IMR-90 (cell line): ENCODE results near the gene CALHM1. TPM values are rescaled to one million over a fixed set of nuclear protein-coding genes. Genes with fewer than 3 reads are reported as not detected.

Experiments used
- ATAC-seq: fragments of 200-7000 bp; cut with Tn5 transposase; 2 replicates; pipeline ENCODE4 v1.9.1; 2020; ENCODE audit warnings: low read depth, mild to moderate bottlenecking, moderate library complexity
- BruUV-seq: library from RNA; stranded (reverse); fragments of 400-500 nt; replicated peaks from 2 replicates; lab custom pipeline; 2021; lab: Mats Ljungman, UMichigan
- CTCF ChIA-PET: fragments of 300-600 bp; formaldehyde crosslinking; extraction: SDS; loops from one replicate; lab custom pipeline; 2021; ENCODE audit warnings: antibody characterized with exemption; lab: Yijun Ruan, JAX
- POLR2A ChIA-PET: fragments of 300-600 bp; sonication (Branson Sonifier 250); formaldehyde crosslinking; loops from one replicate; lab custom pipeline; 2022; ENCODE audit warnings: antibody characterized with exemption; ENCODE audit not compliant: unreplicated experiment; lab: Charles Lee
- DNase-seq: peaks from one replicate; pipeline ENCODE4 v3.0.0; 2013
- H2AFZ ChIP-seq: replicated peaks from 2 replicates; pipeline ENCODE3; 2013; ENCODE audit warnings: low read length, mild to moderate bottlenecking; ENCODE audit not compliant: poor library complexity
- H2AK5ac ChIP-seq: 2 replicates; pipeline ENCODE4 v1.6.1; 2013; ENCODE audit warnings: low read depth, low read length, inconsistent platforms
- H2AK9ac ChIP-seq: replicated peaks from 2 replicates; pipeline ENCODE3; 2013; ENCODE audit warnings: mild to moderate bottlenecking, low read depth, low read length, moderate library complexity; ENCODE audit not compliant: poor library complexity
- H2BK120ac ChIP-seq: 2 replicates; pipeline ENCODE4 v1.6.1; 2013; ENCODE audit warnings: low read depth, low read length, inconsistent platforms
- H2BK15ac ChIP-seq: 3 replicates; pipeline ENCODE4 v1.6.1; 2013; ENCODE audit warnings: low read depth, low read length, inconsistent platforms
- H2BK20ac ChIP-seq: 2 replicates; pipeline ENCODE4 v1.6.1; 2013; ENCODE audit warnings: low read depth, mild to moderate bottlenecking, inconsistent platforms, low read length, moderate library complexity
- H2BK5ac ChIP-seq: 2 replicates; pipeline ENCODE4 v1.6.1; 2013; ENCODE audit warnings: mild to moderate bottlenecking, low read depth, low read length, inconsistent platforms; ENCODE audit not compliant: poor library complexity, severe bottlenecking
- H3K14ac ChIP-seq: replicated peaks from 2 replicates; pipeline ENCODE4 v1.6.1; 2013; ENCODE audit warnings: low read depth, low read length, inconsistent platforms
- H3K18ac ChIP-seq: 2 replicates; pipeline ENCODE4 v1.6.1; 2013; ENCODE audit warnings: low read depth, low read length, control low read depth
- H3K23ac ChIP-seq: 2 replicates; pipeline ENCODE4 v1.6.1; 2013; ENCODE audit warnings: low read depth, low read length, inconsistent platforms
- H3K27ac ChIP-seq: 2 replicates; pipeline ENCODE4 v1.5.1; 2013; ENCODE audit warnings: mild to moderate bottlenecking, control low read depth, low read length; ENCODE audit not compliant: insufficient read depth
- H3K27me3 ChIP-seq: 2 replicates; pipeline ENCODE4 v1.6.1; 2013; ENCODE audit warnings: low read length; ENCODE audit not compliant: control insufficient read depth, insufficient read depth
- H3K36me3 ChIP-seq: 2 replicates; pipeline ENCODE4 v1.6.1; 2013; ENCODE audit warnings: low read length, mixed read lengths; ENCODE audit not compliant: control insufficient read depth, insufficient read depth
- H3K4ac ChIP-seq: 2 replicates; pipeline ENCODE4 v1.6.1; 2013; ENCODE audit warnings: low read depth, low read length, inconsistent platforms
- H3K4me1 ChIP-seq: 2 replicates; pipeline ENCODE4 v1.6.1; 2013; ENCODE audit warnings: low read length, mixed read lengths; ENCODE audit not compliant: control insufficient read depth, insufficient read depth
- H3K4me2 ChIP-seq: 2 replicates; pipeline ENCODE4 v1.6.1; 2013; ENCODE audit warnings: low read depth, mild to moderate bottlenecking, control low read depth, low read length, moderate library complexity
- H3K4me3 ChIP-seq: 2 replicates; pipeline ENCODE4 v1.5.1; 2013; ENCODE audit warnings: low read depth, mild to moderate bottlenecking, control low read depth, low read length, moderate library complexity; ENCODE audit not compliant: insufficient read depth
- H3K56ac ChIP-seq: 2 replicates; pipeline ENCODE4 v1.6.1; 2013; ENCODE audit warnings: low read length, inconsistent platforms; ENCODE audit not compliant: insufficient read depth; ENCODE audit errors: extremely low read depth
- H3K79me1 ChIP-seq, 2 experiments: 2 replicates each; pipeline ENCODE4 v1.6.1; 2013; ENCODE audit warnings: low read length in 2 of 2, inconsistent platforms in 1 of 2, low read depth in 1 of 2
- H3K9ac ChIP-seq: 2 replicates; pipeline ENCODE4 v1.6.1; 2013; ENCODE audit warnings: low read depth, low read length, control low read depth
- H3K9me1 ChIP-seq: 2 replicates; pipeline ENCODE4 v1.6.1; 2013; ENCODE audit warnings: low read length, inconsistent platforms; ENCODE audit not compliant: insufficient read depth
- H3K9me3 ChIP-seq: 2 replicates; pipeline ENCODE4 v1.6.1; 2013; ENCODE audit warnings: low read length; ENCODE audit not compliant: control insufficient read depth, insufficient read depth
- H4K20me1 ChIP-seq: 2 replicates; pipeline ENCODE4 v1.6.1; 2013; ENCODE audit warnings: low read length, inconsistent platforms; ENCODE audit not compliant: insufficient read depth
- H4K5ac ChIP-seq: 2 replicates; pipeline ENCODE4 v1.6.1; 2013; ENCODE audit warnings: mild to moderate bottlenecking, low read depth, low read length, control low read depth
- H4K8ac ChIP-seq, 2 experiments: 2 replicates each; pipeline ENCODE4 v1.6.1; 2013; ENCODE audit warnings: low read depth in 2 of 2, low read length in 2 of 2, control low read depth in 1 of 2, inconsistent platforms in 1 of 2
- H4K91ac ChIP-seq: 2 replicates; pipeline ENCODE4 v1.6.1; 2013; ENCODE audit warnings: low read depth, low read length, inconsistent platforms; ENCODE audit not compliant: insufficient read depth
- BHLHE40 ChIP-seq: fragments of 150-350 bp; IDR thresholded peaks from 2 replicates; pipeline ENCODE4 v1.6.1; 2016; ENCODE audit warnings: mild to moderate bottlenecking, low read depth, low read length
- MXI1 ChIP-seq: IDR thresholded peaks from 2 replicates; pipeline ENCODE4 v1.6.1; 2012; ENCODE audit warnings: low read depth, mild to moderate bottlenecking, low read length, moderate library complexity, borderline replicate concordance
- RAD21 ChIP-seq: IDR thresholded peaks from 2 replicates; pipeline ENCODE4 v1.6.1; 2012; ENCODE audit warnings: low read length, improper control_type of control experiment
- RCOR1 ChIP-seq: IDR thresholded peaks from 2 replicates; pipeline ENCODE4 v1.6.1; 2012; ENCODE audit warnings: mild to moderate bottlenecking, low read length, improper control_type of control experiment; ENCODE audit not compliant: insufficient replicate concordance
- SMC3 ChIP-seq: fragments of 150-350 bp; IDR thresholded peaks from 2 replicates; pipeline ENCODE4 v1.6.1; 2016; ENCODE audit warnings: low read depth, mild to moderate bottlenecking, antibody characterized with exemption, low read length, moderate library complexity
- WGBS, 2 experiments: methylation state at CpG; one replicate each; pipeline versions ENCODE4 v1.1.5 to v1.1.7; 2013; ENCODE audit warnings: missing lambda C conversion rate in 2 of 2; ENCODE audit not compliant: insufficient read length in 1 of 2; ENCODE audit errors: extremely low coverage in 2 of 2; 5-methylcytosine and 5-hydroxymethylcytosine counted together
- dilution Hi-C: fragments of 300-500 bp; cut with HindIII; formaldehyde crosslinking; loops from one replicate; pipeline ENCODE4 v1.14.3; 2018; ENCODE audit warnings: low sequenced_read_pairs; ENCODE audit not compliant: unreplicated experiment
- in situ Hi-C: fragments of 300-500 bp; cut with MboI; formaldehyde crosslinking; loops from 3 replicates; pipeline ENCODE4 v1.14.3; 2019; ENCODE audit warnings: low sequenced_read_pairs, inconsistent platforms, mixed read lengths
- intact Hi-C: fragments of 100-400 bp; cut with micrococcal nuclease; formaldehyde crosslinking; loops from 2 replicates; pipeline ENCODE4 v1.10.0; 2022
- polyA plus RNA-seq, 3 experiments: library from polyadenylated mRNA; depleted of rRNA; stranded (reverse); fragments of >200 nt; gene quantifications; 2 replicates each; pipeline ENCODE4 v1.2.3, GENCODE V29; 2012; ENCODE audit warnings: low replicate concordance in 1 of 3
- total RNA-seq: library from RNA; depleted of rRNA; stranded (reverse); fragments of >200 nt; gene quantifications from 2 replicates; pipeline ENCODE4 v1.2.3, GENCODE V29; 2012
- TF ChIP-seq, protein P1 (sequence below): conservative IDR thresholded peaks from 2 replicates; pipeline ENCODE4 v1.5.1; 2012; ENCODE audit warnings: mild to moderate bottlenecking, low read depth, low read length, improper control_type of control experiment

The CALHM1 gene
- total and polyA plus RNA-seq, 2 of the 4 experiments (the other 2 are of a cell fraction) = not detected

DNA sequence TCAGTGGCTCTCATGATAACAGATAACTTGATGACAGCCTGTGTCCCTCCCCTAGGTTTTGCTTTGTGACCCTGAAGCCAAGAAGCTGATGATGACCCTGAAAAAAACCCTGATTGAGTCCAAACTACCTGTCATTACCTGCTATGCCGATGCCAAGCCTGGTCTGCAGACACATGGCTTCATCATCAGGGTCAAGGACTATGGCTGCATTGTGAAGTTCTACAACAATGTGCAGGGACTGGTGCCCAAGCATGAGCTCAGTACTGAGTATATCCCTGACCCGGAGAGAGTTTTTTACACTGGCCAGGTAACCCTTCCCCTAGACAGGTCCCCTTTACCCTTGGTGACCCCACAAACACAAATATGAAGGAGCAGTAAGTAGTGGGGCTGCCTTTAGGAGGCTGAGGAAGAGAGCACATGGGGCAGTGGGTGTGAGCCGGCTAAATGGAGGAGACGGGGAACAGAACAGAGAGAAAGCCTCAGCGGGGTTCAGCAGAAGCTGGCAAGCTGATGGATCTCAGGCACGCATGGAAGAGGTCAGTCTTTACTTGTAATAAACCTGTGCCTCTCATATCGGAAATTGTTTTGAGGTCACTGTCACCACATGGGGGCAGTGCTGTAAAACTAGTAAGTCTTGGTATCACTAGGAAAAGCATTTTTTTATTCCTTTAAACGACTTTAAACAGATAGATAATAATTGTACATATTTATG is 42.1 kb downstream of the CALHM1 start:
- intact Hi-C loops (loop anchor here (1.0 to 5.0 kb wide), 2 partner anchors 69 to 176 kb away; no protein-coding TSS in a partner anchor), in situ Hi-C loops (loop anchor here (5.0 kb wide), 1 partner anchor 71 kb away; no protein-coding TSS in a partner anchor), dilution Hi-C loops (no loop called here)
- no peaks in the 10 kb centered on the region for H3K9me3 ChIP-seq
- H4K8ac ChIP-seq = no peak overlapping the region
- no peak overlapping the region for H3K18ac ChIP-seq
- no peak overlapping the region for H2AK9ac ChIP-seq
- H2BK20ac ChIP-seq = no peak overlapping the region
- no peak overlapping the region for H2BK5ac ChIP-seq
- H3K14ac ChIP-seq = no peak overlapping the region
- H3K79me1 ChIP-seq = 0 out of 4 replicates have a peak, but pooled peaks cover 0 to 8% of the 10 kb centered on the region in 2 experiments
- no peak overlapping the region for H2AK5ac ChIP-seq
- no peak overlapping the region for H3K56ac ChIP-seq
- no peak overlapping the region for H4K5ac ChIP-seq
- peaks cover 74% of the 10 kb centered on the region for H3K36me3 ChIP-seq
- H3K4me3 ChIP-seq = no peak overlapping the region
- H3K9ac ChIP-seq = no peak overlapping the region
- H2BK120ac ChIP-seq = no peak overlapping the region
- no peaks in the 10 kb centered on the region for H3K9me1 ChIP-seq
- WGBS, 2 experiments = 100% methylated on average over 1 of the region's 8 CpGs; no CpG with 5 or more reads in 1 of the 2 experiments
- H3K4ac ChIP-seq = no peak overlapping the region
- ChIA-PET CTCF (interaction anchor here (0.6 kb wide), 1 partner anchor 558 kb away, joined by 3 read pairs; no protein-coding TSS in a partner anchor), POLR2A (no interaction called here)
- H4K20me1 ChIP-seq = no peaks in the 10 kb centered on the region
- TF ChIP-seq RAD21 (peak; percentile 63), MXI1 (no peak), BHLHE40 (no peak), RCOR1 (no peak), SMC3 (peak; percentile 65)
- TF ChIP-seq, protein P1, sequence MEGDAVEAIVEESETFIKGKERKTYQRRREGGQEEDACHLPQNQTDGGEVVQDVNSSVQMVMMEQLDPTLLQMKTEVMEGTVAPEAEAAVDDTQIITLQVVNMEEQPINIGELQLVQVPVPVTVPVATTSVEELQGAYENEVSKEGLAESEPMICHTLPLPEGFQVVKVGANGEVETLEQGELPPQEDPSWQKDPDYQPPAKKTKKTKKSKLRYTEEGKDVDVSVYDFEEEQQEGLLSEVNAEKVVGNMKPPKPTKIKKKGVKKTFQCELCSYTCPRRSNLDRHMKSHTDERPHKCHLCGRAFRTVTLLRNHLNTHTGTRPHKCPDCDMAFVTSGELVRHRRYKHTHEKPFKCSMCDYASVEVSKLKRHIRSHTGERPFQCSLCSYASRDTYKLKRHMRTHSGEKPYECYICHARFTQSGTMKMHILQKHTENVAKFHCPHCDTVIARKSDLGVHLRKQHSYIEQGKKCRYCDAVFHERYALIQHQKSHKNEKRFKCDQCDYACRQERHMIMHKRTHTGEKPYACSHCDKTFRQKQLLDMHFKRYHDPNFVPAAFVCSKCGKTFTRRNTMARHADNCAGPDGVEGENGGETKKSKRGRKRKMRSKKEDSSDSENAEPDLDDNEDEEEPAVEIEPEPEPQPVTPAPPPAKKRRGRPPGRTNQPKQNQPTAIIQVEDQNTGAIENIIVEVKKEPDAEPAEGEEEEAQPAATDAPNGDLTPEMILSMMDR = peak; percentile 53
- H3K23ac ChIP-seq = no peak overlapping the region
- H3K4me1 ChIP-seq = no peaks in the 10 kb centered on the region
- H2BK15ac ChIP-seq = no peak overlapping the region
- no TSS peak for BruUV-seq
- DNase-seq (peak; percentile 65), ATAC-seq (peak; percentile 77)
- H2AFZ ChIP-seq = no peak overlapping the region
- no peak overlapping the region for H3K27ac ChIP-seq
- H3K27me3 ChIP-seq = no peaks in the 10 kb centered on the region
- no peak overlapping the region for H3K4me2 ChIP-seq
- no peak overlapping the region for H4K91ac ChIP-seq
